Epidermal melanocyte (primary cell): Measurements from ENCODE around the gene HDAC9.

Source experiments
- DNase-seq: peaks from one replicate; pipeline ENCODE4 v3.0.0; 2011; ENCODE audit warnings: low spot score; ENCODE audit not compliant: insufficient read length

The HDAC9 gene

DNA sequence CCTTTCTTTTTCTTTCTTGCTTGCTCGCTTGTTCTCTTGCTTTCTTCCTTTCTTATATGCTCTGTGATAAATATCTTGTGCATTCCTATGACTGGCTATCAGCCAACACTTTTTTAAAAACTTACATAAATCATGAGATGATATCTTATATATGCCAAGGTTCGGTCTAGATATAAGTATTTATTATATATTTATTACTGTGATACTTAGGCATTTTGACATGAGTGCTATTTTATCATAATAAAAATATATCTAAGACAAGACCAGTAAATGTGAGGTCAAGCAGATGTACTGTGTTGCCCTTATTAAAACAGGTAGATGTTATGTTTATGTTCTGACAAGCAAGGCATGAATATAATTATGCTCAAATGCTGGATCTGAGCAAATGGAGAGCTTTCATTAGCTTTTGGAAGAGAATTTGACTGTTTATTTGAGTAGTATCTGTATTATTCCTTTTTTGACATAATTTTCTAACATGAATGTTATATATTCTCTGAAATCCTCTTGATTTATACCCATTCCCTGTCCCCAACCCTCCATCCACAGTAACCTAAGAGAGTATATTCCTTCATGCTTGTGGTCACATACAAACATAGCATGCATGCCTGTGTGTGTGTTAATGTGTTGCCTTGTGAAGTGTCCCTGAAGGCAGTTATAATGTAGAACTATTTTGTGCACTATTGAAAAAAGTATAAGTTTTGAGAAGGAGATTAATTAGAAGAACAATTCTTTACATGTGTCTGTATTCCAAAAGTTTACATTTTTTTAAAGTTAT is 158.0 kb downstream of the HDAC9 start:
- DNase-seq = no peak

DNA sequence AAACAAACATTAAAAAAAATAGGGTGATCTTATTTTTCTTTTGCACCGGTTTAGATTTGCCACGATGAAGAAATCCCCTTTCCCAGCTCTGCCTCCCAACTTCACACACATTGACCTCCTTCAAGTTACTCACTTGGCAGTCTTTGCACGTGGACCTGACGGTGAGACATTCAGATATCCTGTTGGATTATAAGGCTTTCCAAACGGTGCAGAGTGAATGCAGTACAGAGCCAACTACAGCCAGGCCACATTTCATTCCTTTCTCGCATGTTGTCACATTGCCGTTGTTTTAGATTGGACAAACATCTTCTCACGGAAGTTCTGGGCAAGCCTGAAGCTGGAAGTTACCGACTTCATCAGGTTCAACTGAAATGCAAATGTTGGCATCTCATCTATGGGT is 159.2 kb downstream of the HDAC9 start:
- DNase-seq = no peak

DNA sequence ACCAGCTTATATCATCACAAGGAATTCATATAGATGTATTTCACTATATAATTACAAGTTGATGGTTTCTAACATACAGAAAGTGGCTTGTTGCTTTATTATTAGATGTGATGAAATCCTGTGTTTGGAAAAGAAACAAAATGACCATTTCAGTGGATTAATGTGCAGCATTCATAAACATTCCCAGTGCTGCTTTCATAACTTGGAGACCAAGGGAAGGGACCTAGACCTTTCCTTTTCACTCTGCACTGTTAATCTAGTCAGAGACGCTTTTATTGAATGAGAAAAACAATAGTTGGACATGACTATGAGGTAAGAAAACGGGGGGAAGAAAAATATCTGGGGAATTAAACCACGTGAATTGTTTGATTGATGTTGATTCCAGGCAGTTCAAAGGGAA is 160.0 kb downstream of the HDAC9 start:
- no peak for DNase-seq

DNA sequence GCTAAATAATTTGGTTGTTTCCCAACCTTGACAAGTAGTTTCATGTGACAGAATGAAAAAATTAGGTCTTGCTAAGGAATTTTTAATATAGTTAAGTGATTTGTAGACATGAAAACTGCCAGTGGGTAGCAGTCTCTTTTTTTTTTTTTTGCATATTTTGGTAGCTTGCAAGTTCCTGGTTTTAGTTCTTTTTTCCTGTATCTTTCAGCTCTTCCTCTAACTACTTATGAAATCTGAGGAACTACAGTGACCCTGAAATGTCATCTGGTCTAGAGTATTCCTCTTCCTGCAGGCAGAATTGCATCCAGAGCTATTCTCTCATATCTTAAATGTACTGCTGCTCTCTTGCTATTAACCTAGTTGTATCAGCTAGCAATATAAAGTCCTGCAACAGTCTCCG is 160.4 kb downstream of the HDAC9 start:
- no peak for DNase-seq

DNA sequence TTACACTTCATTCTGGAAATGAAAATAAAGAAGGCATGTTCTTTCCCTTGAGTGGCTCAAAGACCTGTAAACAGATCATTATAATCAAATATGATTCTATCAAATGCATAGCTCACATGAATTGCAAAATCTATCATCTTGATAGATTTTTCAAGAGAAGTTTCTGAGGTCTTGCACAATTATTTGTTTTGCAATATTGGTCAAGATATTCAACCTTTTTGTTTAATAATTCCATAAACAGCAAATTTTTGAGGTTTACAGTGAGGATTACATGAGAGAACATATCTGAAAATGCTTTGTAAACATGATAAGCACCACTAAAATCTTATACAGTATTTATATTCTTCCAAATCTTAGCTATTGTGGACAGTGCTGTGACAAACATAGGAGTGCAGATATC is 160.8 kb downstream of the HDAC9 start:
- no peak for DNase-seq

DNA sequence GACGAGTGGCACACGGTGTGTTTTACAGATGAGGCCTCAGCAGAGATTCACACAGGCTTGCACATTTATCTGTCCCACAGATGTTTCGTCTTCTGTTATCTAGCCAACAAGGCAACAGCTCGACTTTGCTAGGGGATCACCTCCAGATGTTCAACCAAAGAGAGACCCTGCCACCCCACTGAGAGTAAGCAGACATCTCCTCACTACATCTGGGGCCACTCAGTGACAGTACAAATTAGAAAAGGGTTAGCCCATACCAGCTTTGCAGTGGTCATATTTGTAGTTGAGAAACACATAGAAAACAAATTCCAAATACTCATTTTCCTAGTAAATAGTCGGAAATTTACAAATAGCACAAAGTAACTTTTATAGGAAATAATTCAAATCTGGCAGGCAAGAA is 164.2 kb downstream of the HDAC9 start:
- no peak for DNase-seq

DNA sequence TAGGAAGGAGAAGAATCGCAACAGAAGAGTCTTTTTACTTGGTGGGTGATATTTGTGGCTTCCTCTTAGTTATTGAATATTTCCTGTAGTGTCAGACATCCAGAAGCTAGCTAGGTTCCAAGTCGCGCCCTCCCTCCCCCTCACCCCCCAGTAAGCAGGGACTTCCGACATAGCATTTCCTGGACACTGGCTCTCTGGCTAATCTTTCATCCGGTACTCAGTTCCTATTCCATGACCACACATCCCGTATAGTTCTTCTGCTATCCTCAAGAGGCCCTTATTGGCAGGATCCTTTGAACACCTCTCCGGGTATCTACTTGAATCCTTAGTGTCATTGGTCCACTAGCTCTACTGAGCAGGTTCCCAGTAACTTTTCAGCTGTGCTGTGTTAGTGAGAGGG is 167.8 kb downstream of the HDAC9 start:
- no peak for DNase-seq

DNA sequence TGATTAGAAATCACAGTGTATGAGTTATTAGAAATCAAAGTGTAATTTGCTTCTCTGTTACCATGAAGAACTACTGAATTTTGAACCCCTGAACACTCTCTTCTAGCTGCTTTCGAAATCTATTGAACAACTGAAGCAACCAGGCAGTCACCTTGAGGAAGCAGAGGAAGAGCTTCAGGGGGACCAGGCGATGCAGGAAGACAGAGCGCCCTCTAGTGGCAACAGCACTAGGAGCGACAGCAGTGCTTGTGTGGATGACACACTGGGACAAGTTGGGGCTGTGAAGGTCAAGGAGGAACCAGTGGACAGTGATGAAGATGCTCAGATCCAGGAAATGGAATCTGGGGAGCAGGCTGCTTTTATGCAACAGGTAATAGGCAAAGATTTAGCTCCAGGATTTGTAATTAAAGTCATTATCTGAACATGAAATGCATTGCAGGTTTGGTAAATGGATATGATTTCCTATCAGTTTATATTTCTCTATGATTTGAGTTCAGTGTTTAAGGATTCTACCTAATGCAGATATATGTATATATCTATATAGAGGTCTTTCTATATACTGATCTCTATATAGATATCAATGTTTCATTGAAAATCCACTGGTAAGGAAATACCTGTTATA is 170.7 kb downstream of the HDAC9 start:
- peak; percentile 20 for DNase-seq

DNA sequence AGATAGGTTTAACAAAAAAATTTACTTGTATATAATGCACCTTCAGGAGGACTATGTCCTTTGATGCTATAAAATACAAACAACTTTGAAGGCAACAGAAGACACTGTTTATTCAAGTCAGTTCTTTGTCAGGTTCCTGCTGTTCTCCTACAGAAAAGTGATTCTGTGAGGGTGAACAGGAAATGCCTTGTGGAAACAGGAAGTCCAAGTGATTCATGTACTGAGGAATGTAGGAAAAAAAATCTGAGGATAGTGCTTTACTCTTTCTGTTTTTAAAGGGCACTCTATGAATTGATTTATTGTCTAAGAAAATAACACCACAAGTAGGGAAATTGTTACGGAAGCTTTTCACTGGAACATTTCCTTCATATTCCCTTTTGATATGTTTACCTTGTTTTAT is 171.9 kb downstream of the HDAC9 start:
- peak; percentile 61 for DNase-seq

DNA sequence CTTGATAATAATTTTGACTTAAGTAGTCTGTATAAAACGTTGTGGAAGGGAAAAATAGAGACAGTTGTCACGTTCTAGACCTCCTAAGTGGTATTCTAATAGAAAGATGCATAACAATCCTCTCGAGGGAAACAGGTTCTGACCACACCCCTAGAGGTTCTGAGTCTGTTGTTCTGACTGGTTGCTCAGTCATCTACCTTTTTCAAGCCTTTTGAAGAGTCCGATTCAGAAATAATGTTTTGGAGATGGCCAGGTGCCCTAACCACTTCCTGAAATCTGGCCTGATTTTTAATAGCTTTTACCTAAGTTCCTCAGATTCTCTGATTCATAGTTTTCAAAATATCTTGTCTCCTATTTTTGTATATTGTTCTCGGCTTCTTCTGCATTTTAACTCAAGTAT is 175.6 kb downstream of the HDAC9 start:
- no peak for DNase-seq

DNA sequence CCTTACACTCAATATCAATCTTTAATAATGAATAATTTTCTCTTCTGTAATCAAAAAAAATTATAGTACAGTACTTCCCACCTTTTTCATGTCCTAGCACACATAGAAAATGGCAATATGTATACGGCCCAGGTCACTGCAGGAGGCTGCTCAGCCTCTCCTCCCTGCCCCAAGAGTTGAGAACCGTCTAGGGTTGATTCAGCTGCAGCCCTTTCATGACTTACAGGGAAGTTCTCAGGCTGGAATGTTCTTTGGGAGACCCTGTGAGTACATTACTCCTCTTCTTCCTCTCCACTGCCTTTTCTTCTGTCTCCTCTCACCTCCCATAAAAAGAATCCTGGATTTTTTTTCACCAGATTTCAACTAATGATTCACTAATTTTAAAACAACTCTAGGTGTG is 180.0 kb downstream of the HDAC9 start:
- no peak for DNase-seq

DNA sequence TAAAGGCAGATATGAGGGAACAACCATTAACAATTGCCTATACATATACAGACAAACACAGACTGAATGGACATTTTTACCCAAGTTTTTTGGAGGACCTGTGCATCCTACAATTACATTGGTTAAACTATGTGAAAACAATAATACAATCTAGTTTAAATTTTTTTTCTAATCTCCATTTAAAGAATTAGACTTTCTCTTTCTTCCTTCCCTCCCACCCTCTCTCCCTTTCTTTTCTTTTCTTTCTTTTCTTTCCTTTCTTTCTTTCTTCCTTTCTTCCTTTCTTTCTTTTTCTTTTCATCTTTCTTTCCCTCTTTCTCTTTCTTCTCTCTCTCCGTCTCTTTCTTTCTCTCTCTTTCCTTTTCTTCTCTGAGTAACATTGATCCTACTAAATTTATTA is 183.7 kb downstream of the HDAC9 start:
- no peak for DNase-seq

DNA sequence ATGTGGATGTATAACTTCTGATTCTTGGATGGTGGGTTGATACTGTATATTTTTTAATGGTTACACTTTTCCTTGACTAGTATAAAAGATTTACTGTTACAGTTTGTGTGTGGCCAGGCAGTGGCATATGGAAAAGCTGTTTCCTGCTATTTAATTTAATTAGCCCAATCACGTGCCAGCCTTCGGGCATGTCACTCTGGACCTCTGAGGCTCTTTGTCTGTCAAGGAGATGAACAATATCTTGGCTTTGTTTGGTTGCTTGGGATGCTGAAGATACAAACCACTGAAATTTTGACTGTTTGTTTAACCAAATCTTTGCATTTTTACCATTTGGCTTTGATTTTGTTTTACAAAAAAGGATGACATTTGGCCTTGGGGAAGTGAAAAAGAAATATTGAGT is 185.0 kb downstream of the HDAC9 start:
- DNase-seq = no peak

DNA sequence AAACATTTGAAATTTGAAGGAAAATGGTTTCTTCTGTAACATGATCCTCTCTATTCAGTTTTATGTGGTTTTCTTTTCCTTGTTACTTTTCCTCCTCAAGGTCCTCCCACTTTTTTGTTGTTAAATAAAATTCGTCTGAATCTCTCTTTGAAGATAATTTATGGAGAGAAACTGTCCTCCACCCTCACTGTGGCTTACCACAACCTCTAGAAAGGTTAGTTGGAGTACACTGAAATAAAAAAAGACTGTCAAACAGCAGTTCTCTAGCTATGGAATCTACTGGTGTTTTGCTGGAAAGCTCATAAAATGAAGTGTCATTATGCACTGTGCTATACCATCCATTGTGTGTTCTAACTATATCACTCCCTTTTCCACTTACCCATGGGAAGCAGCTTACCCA is 189.4 kb downstream of the HDAC9 start:
- DNase-seq = no peak

DNA sequence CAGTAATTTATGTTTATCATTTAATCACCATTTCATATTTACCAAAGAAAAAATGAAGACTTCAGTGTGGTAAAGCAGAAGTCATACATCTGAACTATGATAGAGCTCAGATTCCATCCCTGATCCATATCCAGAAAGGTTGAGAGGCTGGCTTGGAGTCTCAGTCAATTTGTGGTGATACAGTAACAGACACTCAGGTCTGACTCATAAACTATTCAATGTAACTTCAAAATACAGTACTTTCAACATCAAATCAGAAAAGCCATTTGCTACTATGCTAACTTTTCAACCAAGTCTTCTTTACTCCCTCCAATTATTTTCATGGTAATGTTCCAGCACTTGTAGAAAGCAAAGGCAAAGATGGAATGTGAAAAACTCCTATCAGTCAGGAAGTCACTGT is 190.4 kb downstream of the HDAC9 start:
- no peak for DNase-seq

DNA sequence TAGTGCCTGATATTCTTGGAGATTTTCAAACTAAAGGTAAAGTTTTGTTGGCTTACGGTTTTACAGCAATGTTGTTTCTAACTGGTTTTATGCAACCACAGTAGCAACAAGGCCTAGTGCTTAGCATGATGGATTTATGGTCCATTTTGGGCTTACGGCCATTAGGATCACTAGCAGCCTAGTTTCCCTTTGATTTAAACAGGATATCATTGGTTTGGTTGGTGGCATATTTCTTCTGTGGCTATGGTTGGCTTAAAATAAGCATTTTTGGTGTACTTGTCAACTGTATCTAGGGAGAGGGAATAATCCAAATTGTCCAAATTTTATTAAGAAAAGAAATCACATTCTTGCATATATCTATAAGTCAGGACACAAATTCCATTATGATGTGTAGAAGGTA is 194.0 kb downstream of the HDAC9 start:
- DNase-seq = no peak

DNA sequence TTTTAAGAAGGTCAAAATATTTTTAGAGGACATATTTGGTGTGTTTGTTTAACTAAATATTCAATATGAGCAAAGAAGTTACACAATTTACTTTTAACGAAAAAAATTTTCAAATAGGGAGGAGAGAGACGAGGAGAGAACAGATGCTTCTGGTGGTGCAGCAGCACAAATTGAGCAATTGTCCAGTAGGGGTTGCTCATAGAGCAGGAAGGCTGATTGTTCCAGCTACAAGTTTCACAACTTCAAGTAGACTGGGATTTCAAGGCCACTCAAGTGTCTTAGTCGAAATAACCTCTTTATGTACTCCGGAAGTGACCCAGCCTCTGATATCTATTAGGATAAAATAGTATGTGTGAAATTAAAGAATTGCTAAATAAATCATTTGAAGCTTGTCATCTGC is 197.9 kb downstream of the HDAC9 start:
- DNase-seq = peak; percentile 32

DNA sequence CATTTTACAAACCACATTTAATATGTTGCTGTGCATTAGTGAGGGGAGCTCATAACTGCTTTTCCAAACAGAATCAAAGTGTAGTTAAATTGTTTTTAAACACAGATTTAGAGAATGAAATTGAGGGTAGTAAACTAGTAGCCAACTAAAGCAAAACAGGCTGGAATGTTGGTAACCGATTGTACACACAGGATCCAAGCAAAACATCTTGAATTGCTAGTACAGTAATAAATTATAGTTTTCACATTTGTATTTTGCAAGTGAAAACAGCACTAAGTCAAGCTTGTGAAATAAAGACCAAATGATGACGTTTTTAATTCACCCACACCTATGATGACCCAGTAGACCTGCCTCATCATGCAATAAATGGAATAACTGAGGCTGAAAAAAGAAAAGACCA is 198.3 kb downstream of the HDAC9 start:
- DNase-seq = no peak

DNA sequence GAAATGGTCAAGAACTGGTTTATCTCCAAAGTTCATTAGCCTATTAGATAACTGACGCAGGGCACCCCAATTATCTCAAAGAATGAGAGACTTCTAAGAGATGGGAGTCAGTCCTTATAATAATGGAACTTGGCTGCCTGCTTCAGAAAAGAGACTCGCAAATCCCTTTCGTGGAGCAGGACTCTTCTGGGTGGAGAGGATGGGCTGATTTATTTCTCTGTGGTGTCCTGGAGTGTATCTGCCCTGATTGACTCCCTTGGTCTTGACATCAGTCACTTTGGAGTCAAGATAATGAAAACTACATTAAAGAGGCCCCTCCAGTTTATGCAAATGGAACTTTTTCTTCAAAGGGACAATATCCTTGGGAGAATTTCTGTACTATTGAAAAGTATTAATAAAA is 198.9 kb downstream of the HDAC9 start:
- no peak for DNase-seq

DNA sequence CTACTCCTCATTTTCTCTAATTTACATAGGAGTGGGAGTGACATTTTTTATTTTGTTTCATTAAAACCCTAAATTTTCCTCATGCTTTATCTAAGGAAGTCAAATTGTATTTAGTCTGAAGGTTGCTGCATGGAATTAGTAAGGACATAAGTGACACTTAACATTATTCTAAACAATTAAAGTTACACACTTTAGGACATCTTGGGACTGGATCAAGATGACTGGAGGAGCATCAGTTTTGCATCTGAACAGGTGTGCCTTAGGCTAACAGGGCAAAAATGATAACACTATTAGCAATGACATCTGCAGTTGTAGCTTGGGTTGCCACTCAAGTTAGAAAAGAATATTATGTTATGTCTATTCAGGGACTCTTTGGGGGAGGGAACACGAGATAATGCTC is 199.4 kb downstream of the HDAC9 start:
- DNase-seq = no peak

DNA sequence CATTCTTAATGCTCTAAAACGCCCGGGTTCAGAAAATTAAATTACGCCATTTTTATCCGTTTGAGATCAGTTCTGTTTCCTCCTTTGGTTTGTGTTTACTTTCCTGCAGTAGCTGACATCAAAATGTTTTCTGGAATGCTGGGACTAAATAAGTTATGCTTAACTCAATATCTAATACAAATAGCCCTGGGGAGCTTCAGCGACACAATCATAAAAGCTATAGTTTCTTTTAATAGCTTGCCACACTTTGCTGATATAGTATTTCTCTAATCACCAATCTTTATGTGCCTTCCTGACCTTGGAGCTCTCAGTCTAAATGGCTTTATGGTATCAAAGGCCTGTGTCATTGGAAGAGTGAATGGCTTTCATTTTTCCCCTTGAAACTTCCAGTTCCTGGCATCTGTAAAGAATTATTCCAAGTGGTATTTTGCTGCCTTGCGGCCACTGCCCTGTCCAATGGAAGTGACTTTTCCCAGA is 202.7 kb downstream of the HDAC9 start:
- DNase-seq = no peak

DNA sequence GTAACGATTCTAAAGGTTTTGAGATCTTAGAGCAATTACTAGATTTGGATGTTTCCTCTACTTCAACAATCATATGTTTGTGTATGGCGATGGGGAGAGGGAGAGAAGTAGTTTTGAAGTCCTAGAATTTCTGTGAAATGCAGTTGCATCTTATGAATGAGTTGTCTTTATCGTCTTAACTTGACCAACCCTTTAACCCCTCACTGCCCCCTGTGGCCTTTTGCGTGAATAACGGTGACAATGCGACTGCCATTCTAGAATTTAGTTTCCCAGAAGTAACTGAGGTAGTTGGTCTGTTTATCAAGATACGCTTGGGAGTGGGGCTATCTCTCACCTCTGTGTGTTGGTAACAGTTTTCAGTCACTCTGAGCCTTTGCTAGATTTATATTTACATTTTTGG is 204.6 kb downstream of the HDAC9 start:
- DNase-seq = no peak
